ENCODE measurements around the gene RHOD.

The RHOD gene

GRCh38 chr11:67059671-67060070 lies 3.0 kb downstream of the RHOD start:
- Histone ChIP-seq H4K20me1 (ENCODE audit: insufficient read depth, low read length) (no peaks in the 10 kb centered on the region), H3K9me2 (replicated peaks; ENCODE audit: insufficient read depth, low read length) (no peaks in the 10 kb centered on the region), H3K9ac (ENCODE audit: low read length) (no peak overlapping the region), H2AFZ (ENCODE audit: low read length) (no peak overlapping the region), H3K4me2 (ENCODE audit: low read depth, low read length) (no peak overlapping the region), H3K4me1 (ENCODE audit: low read length) (peaks cover 20% of the 10 kb centered on the region), H3K9me3 (replicated peaks; ENCODE audit: insufficient read depth, low read length) (no peaks in the 10 kb centered on the region), H3K27ac (ENCODE audit: low read length) (no peak overlapping the region), H3F3A (ENCODE audit: insufficient read depth, low read length) (peaks cover 9% of the 10 kb centered on the region), H3K36me3 (replicated peaks; ENCODE audit: insufficient read depth, low read length) (no peaks in the 10 kb centered on the region), H3K4me3 (ENCODE audit: low read length) (no peak overlapping the region), H3K27me3 (replicated peaks; ENCODE audit: insufficient read depth, low read length) (no peaks in the 10 kb centered on the region), H3K79me2 (ENCODE audit: low read length) (no peaks in the 10 kb centered on the region)
- TF ChIP-seq EZH2phosphoT487 (IDR thresholded peaks at IDR 0.05; ENCODE audit: low read length) (no peak), EZH2 (optimal IDR thresholded peaks at IDR 0.05; ENCODE audit: low read depth, low read length) (no peak)
- TF ChIP-seq, protein P1, sequence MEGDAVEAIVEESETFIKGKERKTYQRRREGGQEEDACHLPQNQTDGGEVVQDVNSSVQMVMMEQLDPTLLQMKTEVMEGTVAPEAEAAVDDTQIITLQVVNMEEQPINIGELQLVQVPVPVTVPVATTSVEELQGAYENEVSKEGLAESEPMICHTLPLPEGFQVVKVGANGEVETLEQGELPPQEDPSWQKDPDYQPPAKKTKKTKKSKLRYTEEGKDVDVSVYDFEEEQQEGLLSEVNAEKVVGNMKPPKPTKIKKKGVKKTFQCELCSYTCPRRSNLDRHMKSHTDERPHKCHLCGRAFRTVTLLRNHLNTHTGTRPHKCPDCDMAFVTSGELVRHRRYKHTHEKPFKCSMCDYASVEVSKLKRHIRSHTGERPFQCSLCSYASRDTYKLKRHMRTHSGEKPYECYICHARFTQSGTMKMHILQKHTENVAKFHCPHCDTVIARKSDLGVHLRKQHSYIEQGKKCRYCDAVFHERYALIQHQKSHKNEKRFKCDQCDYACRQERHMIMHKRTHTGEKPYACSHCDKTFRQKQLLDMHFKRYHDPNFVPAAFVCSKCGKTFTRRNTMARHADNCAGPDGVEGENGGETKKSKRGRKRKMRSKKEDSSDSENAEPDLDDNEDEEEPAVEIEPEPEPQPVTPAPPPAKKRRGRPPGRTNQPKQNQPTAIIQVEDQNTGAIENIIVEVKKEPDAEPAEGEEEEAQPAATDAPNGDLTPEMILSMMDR (IDR thresholded peaks at IDR 0.05; ENCODE audit: low read length): no peak
- DNase-seq: no peak

GRCh38 chr11:67060111-67060522 lies 3.5 kb downstream of the RHOD start:
- Histone ChIP-seq H3K79me2 (ENCODE audit: low read length) (no peaks in the 10 kb centered on the region), H3K4me1 (ENCODE audit: low read length) (peaks cover 15% of the 10 kb centered on the region), H4K20me1 (ENCODE audit: insufficient read depth, low read length) (no peaks in the 10 kb centered on the region), H3K4me2 (ENCODE audit: low read depth, low read length) (no peak overlapping the region), H3K36me3 (replicated peaks; ENCODE audit: insufficient read depth, low read length) (no peaks in the 10 kb centered on the region), H3K27me3 (replicated peaks; ENCODE audit: insufficient read depth, low read length) (no peaks in the 10 kb centered on the region), H3F3A (ENCODE audit: insufficient read depth, low read length) (peaks cover 5% of the 10 kb centered on the region), H3K9me2 (replicated peaks; ENCODE audit: insufficient read depth, low read length) (no peaks in the 10 kb centered on the region), H3K27ac (ENCODE audit: low read length) (no peak overlapping the region), H2AFZ (ENCODE audit: low read length) (no peak overlapping the region), H3K9ac (ENCODE audit: low read length) (no peak overlapping the region), H3K4me3 (ENCODE audit: low read length) (no peak overlapping the region), H3K9me3 (replicated peaks; ENCODE audit: insufficient read depth, low read length) (no peaks in the 10 kb centered on the region)
- TF ChIP-seq EZH2phosphoT487 (IDR thresholded peaks at IDR 0.05; ENCODE audit: low read length): no peak
- TF ChIP-seq, protein P1 (IDR thresholded peaks at IDR 0.05; ENCODE audit: low read length): no peak
- no peak for TF ChIP-seq EZH2 (optimal IDR thresholded peaks at IDR 0.05; ENCODE audit: low read depth, low read length)
- DNase-seq: no peak

DNA sequence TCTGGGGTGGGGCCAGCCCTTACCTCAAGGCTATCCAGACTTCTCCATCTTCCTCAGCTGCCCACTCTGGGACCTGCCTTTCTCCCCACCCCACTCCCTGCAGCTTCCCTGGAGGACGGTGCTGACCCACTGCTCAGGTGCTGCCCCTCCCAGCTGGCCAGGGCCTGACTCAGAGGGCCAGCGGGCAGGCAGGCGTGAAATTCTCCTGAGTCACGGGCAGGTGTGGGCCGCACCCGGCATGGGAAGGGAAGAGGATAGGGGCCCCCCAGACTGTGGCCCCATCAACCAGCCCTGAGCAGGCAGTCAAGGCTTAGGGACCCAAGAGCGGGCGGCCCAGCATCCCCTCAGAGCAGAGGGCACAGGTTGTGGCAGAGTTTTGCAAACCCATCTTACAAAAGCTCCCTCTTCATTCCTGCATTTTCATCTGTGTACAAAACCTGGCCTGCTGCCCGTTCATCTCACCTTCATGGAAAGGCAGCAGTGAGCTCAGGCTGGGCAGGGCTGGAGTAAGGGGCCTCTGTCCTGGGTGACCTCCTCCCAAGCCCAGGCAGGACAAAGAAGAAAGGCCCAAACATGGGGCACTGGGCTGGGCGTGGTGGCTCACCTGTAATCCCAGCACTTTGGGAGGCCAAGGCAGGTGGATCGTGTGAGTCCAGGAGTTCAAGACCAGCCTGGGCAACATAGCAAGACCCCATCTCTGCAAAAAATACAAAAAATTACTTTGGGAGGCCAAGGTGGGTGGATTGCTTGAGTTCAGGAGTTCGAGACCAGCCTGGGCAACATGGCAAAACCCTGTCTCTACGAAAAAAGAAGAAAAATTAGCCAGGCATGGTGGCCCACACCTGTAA lies 6.1 kb downstream of the RHOD start:
- Histone ChIP-seq H3K4me3 (ENCODE audit: low read length) (no peak overlapping the region), H3K9ac (ENCODE audit: low read length) (no peak overlapping the region), H3K4me2 (ENCODE audit: low read depth, low read length) (no peak overlapping the region), H3F3A (ENCODE audit: insufficient read depth, low read length) (no peaks in the 10 kb centered on the region), H2AFZ (ENCODE audit: low read length) (no peak overlapping the region), H3K36me3 (replicated peaks; ENCODE audit: insufficient read depth, low read length) (no peaks in the 10 kb centered on the region), H3K27ac (ENCODE audit: low read length) (no peak overlapping the region), H3K9me3 (replicated peaks; ENCODE audit: insufficient read depth, low read length) (no peaks in the 10 kb centered on the region), H4K20me1 (ENCODE audit: insufficient read depth, low read length) (no peaks in the 10 kb centered on the region), H3K4me1 (ENCODE audit: low read length) (no peaks in the 10 kb centered on the region), H3K9me2 (replicated peaks; ENCODE audit: insufficient read depth, low read length) (no peaks in the 10 kb centered on the region), H3K27me3 (replicated peaks; ENCODE audit: insufficient read depth, low read length) (no peaks in the 10 kb centered on the region), H3K79me2 (ENCODE audit: low read length) (no peaks in the 10 kb centered on the region)
- TF ChIP-seq EZH2phosphoT487 (IDR thresholded peaks at IDR 0.05; ENCODE audit: low read length): no peak
- no peak for TF ChIP-seq EZH2 (optimal IDR thresholded peaks at IDR 0.05; ENCODE audit: low read depth, low read length)
- TF ChIP-seq, protein P1 (IDR thresholded peaks at IDR 0.05; ENCODE audit: low read length): no peak
- DNase-seq: no peak
